HG03520 (cell line): ENCODE data around the gene PKHD1.
A peak's percentile ranks its signal among the peaks of the same experiment; 100 is the strongest.
"Not testable (repeated sequence)": the region's sequence is repeated elsewhere in the genome, so short reads cannot be mapped to it uniquely, and the experiment has no call there.

Experiments
- ATAC-seq: cut with Tn5 transposase; IDR thresholded peaks from one replicate; pipeline ENCODE4 v1.9.1; 2021; ENCODE audit warnings: mild to moderate bottlenecking, moderate library complexity; ENCODE audit not compliant: unreplicated experiment

The PKHD1 gene

DNA sequence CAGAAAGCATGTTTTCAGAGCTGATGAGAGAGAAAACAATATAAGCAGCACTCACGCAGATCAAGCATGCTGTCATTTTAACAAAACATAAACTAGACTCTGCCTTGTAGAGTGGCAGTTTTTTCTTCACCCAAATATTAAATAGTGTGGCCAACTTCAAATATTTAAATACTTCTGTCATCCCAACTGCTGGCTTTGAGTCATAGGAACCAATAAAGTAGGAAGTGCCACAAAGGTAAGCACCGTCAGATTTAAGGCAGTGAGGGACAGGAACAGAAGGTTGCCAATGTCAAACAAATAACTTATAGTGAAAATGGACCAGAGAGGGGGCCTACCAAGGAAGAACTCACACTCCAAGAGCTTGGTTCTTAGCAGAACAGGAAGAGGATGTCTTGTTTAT, 222.2 kb downstream of the PKHD1 start:
- no peak for ATAC-seq

DNA sequence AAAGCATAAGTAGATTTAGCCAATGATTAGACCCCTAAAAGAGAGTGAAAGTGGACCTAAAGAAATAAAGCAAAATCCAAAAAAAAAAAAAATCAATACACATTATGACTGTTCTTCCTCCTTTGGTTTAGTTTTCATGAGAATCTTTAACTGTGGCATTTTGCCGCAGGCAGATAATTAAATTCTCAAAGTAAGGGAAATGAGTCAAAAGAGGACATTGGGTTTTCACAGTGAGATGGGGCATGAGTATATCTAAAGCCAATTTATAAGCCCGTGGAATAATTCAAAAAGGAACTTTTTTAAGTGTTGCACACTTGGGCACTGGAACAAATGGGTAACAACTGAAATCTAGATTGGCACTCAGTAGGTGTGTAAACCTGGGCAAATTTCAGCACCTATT, 230.3 kb downstream of the PKHD1 start:
- no peak for ATAC-seq

DNA sequence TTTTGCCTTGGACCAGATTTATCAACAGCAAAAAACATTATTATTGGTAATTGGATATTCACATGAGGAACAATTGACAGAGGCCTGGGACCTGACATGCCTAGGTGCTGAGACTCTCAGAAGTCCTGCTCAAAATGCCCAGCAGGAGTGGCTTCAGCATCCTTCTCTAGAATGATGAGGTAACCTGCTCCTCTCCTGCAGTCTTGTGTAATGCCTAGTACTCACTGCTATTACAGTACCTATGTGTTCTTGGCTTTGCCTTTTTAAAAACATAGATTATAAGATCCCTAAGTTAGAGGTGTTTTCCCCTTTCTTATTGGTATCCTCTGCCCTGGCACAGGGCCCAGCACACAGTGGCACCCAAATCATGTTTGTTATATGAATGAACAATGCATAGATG, 230.9 kb downstream of the PKHD1 start:
- ATAC-seq = no peak

DNA sequence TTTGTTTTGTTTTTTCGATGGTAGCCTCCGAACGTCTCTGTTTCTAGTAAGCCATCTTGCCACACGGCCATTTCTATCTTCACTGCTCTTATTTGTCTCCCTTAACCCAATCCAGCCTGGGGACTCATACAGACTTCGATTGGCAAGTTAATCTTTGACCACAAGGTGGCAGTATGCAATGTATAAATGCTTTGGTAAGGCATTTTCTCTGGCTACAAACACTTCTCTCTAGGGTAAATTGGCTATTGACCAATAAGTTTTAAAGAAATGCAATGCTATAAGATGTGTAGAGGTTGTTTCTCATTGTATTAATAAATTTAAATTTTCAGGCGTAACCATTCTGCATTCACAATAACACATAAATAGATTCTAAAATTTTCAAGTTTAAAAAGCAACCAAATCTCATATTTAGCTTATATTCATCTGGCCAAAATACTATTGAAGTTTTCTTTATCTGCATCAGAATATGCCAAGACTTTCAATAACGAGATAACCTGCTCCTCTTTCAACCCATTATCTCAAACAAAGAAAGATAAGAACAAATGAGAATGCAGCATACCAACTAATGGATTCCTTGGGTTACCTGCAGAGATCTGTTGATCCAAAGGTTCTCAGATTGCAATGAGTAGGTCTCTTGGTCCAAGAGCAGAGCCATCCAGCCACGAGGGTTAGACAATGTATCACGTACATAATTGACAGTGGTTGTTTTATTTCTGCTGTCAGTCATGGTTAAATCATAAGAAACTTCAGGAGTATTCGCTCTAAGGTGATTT, 231.9 kb downstream of the PKHD1 start:
- peak; percentile 81 for ATAC-seq

DNA sequence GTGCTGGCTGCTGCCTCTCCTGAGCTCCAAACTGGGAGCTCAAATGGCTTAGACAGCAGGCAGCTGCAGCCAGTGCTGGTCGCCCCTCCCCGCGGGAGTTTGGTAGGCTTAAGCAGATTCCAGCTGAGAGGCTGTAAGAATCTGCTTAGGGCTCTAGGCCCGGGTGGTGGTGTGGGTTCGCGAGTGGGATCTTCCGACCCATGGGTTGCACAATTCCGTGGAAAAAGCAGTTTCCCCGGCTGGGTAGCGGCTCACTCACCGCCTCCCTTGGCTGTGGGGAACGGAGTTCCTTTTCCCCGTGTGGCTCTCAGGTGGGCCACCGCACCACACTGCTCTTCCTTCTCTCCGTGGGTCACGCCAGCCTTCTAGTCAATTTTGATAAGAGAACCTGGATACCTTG, 232.5 kb downstream of the PKHD1 start:
- ATAC-seq = no peak

DNA sequence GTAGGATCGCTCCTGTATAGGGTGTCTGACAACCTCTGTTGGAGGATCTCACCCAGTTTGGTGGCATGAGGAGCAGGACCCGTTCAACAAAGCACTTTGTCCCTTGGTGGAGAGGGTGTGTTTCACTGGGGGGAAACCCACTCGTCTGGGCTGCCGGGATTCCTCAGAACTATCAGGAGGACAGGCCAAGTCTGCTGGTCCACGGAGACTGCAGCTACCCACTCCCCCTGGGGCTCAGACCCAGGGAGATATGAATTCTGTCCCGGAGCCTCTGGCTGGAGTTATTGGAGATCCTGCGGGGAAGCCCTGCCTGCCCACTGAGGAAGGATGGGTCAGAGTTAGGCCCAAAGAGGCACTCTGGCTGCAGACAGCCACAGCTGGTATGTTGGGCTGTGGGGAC, 233.1 kb downstream of the PKHD1 start:
- no peak for ATAC-seq

DNA sequence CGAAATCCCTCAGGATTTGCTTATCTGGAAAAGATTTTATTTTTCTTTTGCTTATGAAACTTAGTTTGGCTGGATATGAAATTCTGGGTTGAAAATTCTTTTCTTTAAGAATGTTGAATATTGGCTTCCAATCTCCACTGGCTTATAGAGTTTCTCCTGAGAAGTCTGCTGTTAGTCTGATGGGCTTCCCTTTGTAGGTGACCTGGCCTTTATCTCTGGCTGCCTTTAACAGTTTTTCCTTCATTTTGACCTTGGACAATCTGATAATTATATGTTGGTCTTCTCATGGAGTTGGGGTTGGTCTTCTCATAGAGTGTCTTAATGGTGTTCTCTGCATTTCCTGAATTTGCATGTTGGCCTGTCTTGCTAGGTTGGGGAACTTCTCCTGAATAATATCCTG, 234.3 kb downstream of the PKHD1 start:
- ATAC-seq = not testable (repeated sequence)

DNA sequence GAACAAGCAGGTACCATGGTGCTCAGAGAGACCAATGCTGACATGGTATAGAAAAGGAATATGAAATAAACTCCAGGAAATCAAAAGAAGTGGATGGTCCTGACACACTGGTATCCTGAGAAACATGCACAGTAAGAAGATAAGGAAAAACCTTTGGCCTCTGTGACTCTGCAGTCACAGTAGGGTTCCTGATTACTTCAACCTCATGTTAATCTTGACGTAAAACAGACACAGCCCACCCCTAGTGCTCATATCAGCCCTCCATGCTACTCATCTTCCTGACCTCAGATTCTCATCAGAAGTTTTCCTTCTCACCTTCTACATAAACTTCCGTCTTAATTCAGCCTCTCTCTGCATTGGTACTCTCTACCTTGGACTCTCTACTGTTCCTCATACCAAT, 240.9 kb downstream of the PKHD1 start:
- ATAC-seq = no peak

DNA sequence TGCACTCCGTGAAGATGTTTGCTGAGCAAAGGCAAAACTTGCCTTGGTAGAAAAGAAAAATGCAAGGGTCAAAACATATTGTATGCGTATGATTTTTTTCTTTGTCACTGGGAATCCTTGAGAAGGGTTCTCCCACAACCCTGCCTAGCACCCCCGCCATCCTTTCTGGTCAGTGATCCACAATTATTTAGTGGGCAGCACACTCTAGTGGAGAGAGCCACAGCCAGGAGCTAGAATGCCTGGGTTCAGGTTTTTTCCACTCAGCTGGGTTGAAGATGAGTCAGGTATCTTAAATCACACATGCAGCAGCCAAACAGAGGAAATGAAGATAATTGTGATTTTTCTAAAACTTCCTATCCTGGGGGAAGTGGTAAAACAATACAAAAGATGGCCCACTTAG, 243.1 kb downstream of the PKHD1 start:
- no peak for ATAC-seq

DNA sequence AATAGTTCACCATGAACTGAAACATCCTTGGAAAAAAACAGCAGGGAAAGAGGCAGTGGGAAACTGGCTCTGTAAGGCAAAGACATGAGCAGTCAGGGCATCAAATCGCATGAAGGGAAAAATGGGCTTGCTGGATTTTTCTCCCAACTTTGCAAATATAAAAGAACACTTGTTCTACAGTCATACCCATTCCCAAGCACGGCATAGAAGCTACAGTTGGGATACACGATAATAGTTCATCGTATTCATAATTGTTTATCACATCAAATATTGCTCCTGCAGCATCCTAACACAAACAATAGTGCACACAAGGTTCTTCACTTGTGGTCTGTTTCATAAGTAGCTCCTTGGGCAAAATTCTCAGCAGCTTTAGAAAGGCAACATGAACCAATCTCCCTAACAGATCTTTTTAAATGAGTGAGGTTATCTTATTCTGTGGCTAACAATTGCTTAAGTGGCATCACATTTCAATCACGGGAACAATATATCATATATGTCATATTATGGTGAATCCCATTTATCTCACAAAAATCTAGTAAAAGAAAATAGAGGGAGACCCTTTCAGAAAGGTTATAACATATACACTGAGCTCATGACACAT, 243.9 kb downstream of the PKHD1 start:
- ATAC-seq = no peak

DNA sequence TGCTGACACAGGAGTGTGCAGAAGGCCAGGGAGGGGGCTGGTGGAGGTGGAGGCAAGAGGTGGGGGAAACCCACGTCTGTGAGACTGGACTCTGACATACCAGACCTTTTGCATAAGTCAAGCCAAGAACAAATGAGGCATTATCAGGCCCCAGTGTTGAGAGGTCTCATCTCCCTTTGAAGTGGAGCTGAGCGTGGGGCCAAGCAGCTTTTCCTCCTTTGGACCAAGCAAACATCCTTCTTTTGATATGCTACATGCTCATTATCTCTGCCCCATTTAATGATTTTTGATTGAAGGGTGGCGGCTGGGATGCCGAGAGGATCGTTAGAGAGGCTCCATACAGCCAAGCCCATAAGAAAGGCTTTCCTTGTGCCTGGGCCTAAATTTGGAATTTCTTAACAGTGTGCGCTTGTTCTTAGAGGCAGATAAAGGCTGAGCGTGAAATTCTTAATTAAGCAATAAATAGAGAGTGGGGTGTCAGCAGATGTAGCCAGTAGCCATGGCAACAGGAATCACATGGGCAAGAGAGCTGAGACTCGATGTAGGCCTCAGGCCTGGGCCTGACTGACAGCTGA, 244.5 kb downstream of the PKHD1 start:
- no peak for ATAC-seq

DNA sequence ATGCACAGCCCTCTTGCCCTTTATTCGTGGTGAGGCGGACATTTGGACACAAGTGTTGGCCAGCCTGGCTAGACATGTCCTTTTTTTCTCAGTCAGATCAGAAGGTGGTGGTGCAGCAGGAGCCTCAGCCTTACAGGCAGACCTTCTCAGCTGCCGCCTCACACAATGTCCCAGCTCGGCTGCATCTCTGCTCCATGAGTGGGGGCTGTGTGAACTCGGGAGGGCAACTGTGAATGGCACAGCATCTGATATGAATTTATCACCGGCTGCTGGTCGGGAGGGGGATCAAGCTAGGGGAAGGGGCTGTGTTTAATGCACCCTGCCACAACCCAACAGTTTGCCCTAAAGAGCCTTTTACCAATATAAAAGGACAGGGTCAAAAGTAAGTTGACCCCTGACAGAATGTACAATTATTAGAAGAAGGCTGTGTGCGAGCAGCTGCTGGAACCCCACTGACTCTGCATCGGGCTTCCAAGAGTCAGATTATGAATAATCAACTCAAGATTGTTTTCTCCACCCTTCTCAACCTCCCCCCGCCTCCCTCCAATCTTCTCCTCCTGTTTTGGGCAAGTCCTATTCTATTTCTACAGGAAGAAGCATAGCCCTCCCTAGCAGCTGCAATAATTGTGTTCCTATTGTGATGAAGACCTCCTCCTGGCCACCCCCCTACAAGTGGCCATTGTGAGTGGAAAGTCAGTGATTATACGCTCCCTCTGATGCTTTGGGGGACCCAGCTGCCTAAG, 245.2 kb downstream of the PKHD1 start:
- ATAC-seq = no peak

DNA sequence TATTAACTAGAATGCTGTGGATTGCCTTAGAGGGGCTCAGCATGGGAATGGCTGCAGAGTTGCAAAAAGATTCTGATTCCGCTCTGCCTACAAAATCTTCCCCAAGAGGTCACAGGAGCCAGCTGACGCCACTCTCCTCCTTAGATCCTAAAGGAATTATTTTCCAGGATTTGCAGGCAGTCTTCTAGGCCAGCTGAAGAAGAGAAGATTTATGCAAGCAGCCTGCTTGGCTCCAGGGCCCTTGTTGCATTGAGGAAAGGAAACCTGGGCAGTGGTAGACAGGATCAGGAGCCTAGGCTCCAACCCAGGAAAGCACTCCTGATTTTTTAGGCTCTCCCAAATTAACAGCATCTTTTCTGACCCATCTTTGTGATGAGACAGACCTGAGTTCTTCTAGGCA, 245.8 kb downstream of the PKHD1 start:
- ATAC-seq = no peak

DNA sequence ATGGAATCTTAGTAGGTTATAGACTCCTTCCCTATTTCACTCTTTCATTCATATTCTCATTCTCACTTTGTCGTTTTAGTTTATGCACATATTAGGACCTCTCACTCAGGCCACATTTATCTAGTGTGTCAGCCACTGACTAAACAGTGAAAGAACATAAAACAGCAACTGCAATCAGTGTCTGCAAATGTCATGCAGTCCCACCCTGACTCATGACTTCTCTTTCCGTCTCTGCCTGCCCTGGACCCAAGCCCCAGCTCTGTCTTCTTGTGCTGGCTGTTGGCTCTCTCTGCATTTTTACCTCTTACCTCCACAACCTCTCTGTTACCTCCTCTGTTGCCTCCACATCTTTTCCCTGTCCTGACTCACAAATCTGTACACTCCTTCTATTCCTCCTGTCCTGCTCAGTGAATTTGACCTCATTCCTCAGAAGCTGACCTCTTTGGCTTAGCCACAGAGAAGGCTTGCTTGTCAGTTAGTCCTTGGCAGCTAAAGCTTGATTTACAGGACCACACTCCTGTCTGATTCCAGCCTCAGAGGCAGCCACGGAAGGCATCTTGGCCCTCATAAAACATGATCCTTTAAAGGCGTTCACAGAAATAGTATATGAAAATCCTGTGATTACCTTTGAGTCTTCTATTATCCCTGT, 247.6 kb downstream of the PKHD1 start:
- no peak for ATAC-seq

DNA sequence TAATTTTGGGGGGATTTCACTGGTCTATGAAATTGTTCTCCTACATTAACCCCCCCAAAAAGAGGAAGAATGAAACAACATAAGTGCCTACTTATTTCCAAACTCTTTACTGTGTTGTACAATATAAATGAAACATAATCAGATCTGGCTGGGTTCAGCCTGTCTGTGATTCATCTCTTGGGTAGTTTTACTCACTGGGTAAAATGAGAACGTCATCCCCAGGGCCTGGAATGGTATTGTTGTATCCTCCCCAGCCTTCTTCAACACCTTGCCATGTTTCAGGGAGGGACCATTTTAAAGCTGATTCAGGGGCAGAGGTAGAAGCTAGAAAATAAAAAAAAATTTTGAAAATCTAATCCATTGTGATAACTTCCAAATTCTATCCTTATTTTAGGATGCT, 256.7 kb downstream of the PKHD1 start:
- no peak for ATAC-seq

DNA sequence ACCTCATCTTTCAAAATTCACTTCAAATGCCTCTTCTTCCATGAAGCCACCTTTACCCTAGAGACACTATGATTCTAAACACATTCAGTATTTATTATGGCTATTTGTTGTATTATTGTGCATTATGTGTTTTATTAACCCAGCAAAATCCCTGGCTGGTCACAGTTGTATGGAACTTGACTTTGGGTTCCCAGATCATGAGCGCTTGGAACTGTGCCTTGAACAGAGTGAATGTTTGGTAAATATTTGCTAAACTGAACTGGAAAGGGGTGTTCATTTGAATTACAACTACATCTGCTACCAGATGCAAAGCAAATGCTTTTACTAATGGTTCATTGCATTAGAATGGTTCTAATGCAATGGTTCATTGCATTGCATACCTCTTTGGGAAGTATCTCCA, 259.8 kb downstream of the PKHD1 start:
- no peak for ATAC-seq

DNA sequence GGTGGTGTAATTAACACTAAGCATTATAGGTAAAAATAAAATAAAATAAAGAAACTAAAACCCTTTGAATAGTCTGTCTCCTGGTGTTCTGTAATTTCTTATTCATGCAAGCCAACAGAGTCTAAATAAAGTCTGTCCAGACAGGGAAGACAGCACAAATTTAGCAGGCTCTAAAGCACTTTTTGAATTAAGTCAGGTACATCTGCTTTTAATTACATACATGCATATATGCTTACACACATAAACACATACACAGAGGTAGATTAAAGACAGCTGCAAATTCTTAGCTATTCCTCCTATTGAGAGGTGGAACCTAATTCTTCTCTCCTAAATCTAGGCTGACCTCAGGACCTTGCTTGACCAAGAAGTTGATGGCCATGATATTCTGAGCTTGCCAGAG, 262.5 kb downstream of the PKHD1 start:
- no peak for ATAC-seq

DNA sequence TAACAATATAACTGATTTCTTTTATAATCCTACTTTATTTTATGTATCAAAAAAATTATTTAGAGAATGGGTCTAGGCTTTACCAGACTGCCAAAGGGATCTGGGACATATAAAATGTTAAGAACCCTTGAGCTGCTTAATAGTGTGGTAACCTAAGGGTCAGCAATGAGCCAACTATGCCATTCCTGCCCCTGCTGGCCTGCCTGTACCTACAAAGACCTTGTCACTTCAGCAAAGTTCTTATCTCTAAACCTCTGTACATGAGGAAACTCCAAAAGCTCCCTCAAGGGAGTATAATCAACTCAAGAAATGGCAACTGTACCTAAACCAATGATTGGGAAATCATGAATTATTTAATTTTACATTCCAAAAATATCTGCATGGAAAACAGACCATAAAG, 266.9 kb downstream of the PKHD1 start:
- ATAC-seq = no peak

DNA sequence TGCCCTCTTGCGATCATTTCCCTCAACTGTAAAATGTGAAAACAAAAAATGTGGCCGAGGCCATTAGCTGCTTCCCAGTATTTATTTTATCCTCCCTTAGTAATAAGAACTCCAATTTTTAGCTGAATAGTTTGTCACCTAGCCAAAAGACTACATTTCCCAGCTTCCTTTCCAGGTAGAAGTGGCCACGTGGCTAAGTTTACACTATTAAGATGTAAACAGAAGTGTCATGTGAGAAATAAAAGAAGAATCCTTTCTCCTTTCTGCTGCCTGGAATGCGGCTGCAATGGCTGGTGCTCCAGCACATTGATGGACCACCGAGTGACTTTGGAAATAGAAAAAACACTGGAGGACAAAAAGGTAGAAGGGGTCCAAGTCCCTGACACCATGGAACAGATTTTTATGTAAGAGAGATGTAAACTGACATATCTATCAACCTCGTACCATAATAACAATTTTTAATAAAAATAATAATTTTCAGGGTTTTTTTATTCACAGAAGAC, 268.8 kb downstream of the PKHD1 start:
- no peak for ATAC-seq

DNA sequence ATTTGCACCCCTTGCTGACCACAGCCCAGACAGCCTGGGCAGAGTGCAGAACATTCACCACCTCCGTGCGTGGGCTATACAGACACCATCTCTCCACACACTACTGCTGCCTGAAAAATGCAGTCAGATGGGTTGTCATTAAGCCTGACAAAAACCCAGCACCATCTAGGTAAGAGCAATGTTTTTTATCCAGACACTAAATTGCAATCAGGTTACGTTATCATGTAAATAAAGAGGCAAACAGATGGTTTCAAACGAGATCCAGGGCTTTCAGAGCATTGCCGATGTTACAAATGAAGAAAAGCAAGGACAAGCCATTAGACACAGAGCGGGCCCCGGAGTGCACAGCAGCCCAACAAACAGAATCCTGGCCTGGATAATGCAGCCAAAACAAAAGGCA, 269.6 kb downstream of the PKHD1 start:
- ATAC-seq = no peak

DNA sequence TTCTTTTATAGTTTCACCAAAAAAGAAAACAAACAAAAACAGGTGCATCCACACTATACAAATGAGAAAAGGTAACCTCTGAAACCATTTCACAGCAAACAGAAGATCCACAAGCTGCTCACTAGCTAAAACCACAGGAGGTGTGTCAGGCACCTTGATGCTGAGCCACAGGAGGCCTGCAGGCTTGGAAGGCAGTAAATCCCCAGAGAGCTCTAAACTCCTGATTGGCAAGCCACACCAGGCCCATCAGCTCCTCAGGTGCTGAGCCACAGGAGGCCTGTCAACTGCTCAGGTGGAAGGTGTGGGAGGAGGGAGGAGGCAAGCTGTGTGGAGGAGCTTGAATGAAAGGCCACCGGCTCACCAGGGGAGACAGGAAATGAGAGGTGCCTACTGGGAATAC, 273.0 kb downstream of the PKHD1 start:
- ATAC-seq = no peak
